HCT116 (cell line): ENCODE measurements around the gene DNHD1. TPM values are rescaled to one million over a fixed set of nuclear protein-coding genes. Genes with fewer than 3 reads are reported as not detected.

Experiments used
- ATAC-seq: fragments of 200-7000 bp; cut with Tn5 transposase; 2 replicates; pipeline ENCODE4 v1.9.1; 2020; ENCODE audit warnings: mild to moderate bottlenecking, moderate library complexity
- BruUV-seq: library from RNA; stranded (reverse); fragments of 400-500 nt; replicated peaks from 2 replicates; lab custom pipeline; 2021; lab: Mats Ljungman, UMichigan
- CTCF ChIA-PET: fragments of 300-600 bp; sonication (Branson Sonifier 250); formaldehyde crosslinking; loops from one replicate; lab custom pipeline; 2021; ENCODE audit warnings: antibody characterized with exemption; lab: Charles Lee
- POLR2A ChIA-PET: fragments of 300-600, 350-600 bp; sonication (Branson Sonifier 250); formaldehyde crosslinking; loops from one replicate; lab custom pipeline; 2021; ENCODE audit warnings: antibody characterized with exemption; lab: Charles Lee
- RAD21 ChIA-PET, 2 experiments: fragments of 300-600 bp; sonication (Branson Sonifier 250); formaldehyde crosslinking; loops; one replicate each; lab custom pipeline; 2023; ENCODE audit warnings: low total read pairs in 2 of 2; ENCODE audit not compliant: uncharacterized antibody in 2 of 2, unreplicated experiment in 2 of 2, low non-redundant PET in 1 of 2; lab: Charles Lee
- DNase-seq: peaks from one replicate; pipeline ENCODE4 v3.0.0-alpha.2; 2010; ENCODE audit warnings: low read depth, low spot score
- H2AFZ ChIP-seq: fragments of 200-600 bp; shearing (Covaris generic), sonication (generic); 2 replicates; pipeline ENCODE4 v1.6.1; 2017; ENCODE audit warnings: low read depth, mixed run types, mixed read lengths, antibody characterized with exemption, low read length; ENCODE audit not compliant: poor library complexity, severe bottlenecking
- H3K27ac ChIP-seq: 2 replicates; pipeline ENCODE4 v1.5.1; 2012; ENCODE audit warnings: low read depth, low read length
- H3K27me3 ChIP-seq: fragments of 200-600 bp; sonication (generic); 2 replicates; pipeline ENCODE4 v1.6.1; 2016; ENCODE audit warnings: mixed run types, low read length, mixed read lengths; ENCODE audit not compliant: insufficient read depth
- H3K36me3 ChIP-seq, 2 experiments: fragments of 200-500 bp in 1 of 2; fragments of 200-600 bp in 1 of 2; sonication (Bioruptor generic) in 1 of 2; sonication (generic) in 1 of 2; 2 replicates each; pipeline versions ENCODE4 v1.5.1 to v1.6.1; 2014 to 2016; ENCODE audit warnings: low read length in 2 of 2, inconsistent platforms in 1 of 2, mixed read lengths in 1 of 2, mixed run types in 1 of 2; ENCODE audit not compliant: insufficient read depth in 2 of 2, control insufficient read depth in 1 of 2
- H3K4me1 ChIP-seq, 2 experiments: fragments of 200-600 bp in 1 of 2; sonication (generic) in 1 of 2; 2 replicates each; pipeline versions ENCODE4 v1.5.1 to v1.6.1; 2012 to 2017; ENCODE audit warnings: low read length in 2 of 2, inconsistent platforms in 1 of 2, mild to moderate bottlenecking in 1 of 2, mixed read lengths in 1 of 2, mixed run types in 1 of 2, moderate library complexity in 1 of 2; ENCODE audit not compliant: insufficient read depth in 2 of 2, control insufficient read depth in 1 of 2
- H3K4me2 ChIP-seq: fragments of 200-600 bp; sonication (generic); 2 replicates; pipeline ENCODE4 v1.6.1; 2017; ENCODE audit warnings: mixed run types, low read length, mixed read lengths
- H3K4me3 ChIP-seq, 2 experiments: fragments of 200-600 bp in 1 of 2; sonication (generic) in 1 of 2; replicated peaks in 1 of 2; 2 replicates each; pipeline ENCODE4 v1.5.1; 2011 to 2016; ENCODE audit warnings: low read length in 2 of 2, control low read depth in 1 of 2, low read depth in 1 of 2, mild to moderate bottlenecking in 1 of 2, mixed read lengths in 1 of 2, mixed run types in 1 of 2
- H3K79me2 ChIP-seq: fragments of 200-600 bp; sonication (generic); 2 replicates; pipeline ENCODE4 v1.6.1; 2017; ENCODE audit warnings: mild to moderate bottlenecking, mixed run types, low read length, moderate library complexity, mixed read lengths; ENCODE audit not compliant: insufficient read depth
- H3K9ac ChIP-seq: fragments of 200-600 bp; sonication (generic); 2 replicates; pipeline ENCODE4 v1.6.1; 2016; ENCODE audit warnings: low read length, mixed read lengths
- H3K9me2 ChIP-seq: fragments of 200-600 bp; sonication (generic), shearing (Covaris generic); 2 replicates; pipeline ENCODE4 v1.6.1; 2017; ENCODE audit warnings: mixed run types, mild to moderate bottlenecking, moderate library complexity; ENCODE audit not compliant: insufficient read depth
- H3K9me3 ChIP-seq, 2 experiments: fragments of 200-500 bp in 1 of 2; fragments of 200-600 bp in 1 of 2; sonication (Bioruptor generic) in 1 of 2; sonication (generic) in 1 of 2; 2 replicates each; pipeline ENCODE4 v1.6.1; 2014 to 2017; ENCODE audit warnings: low read length in 2 of 2, mixed read lengths in 2 of 2, inconsistent platforms in 1 of 2, low read depth in 1 of 2, mild to moderate bottlenecking in 1 of 2, mixed run types in 1 of 2, moderate library complexity in 1 of 2; ENCODE audit not compliant: control insufficient read depth in 1 of 2, insufficient read depth in 1 of 2
- H4K20me1 ChIP-seq: fragments of 200-600 bp; sonication (generic), shearing (Covaris generic); 2 replicates; pipeline ENCODE4 v1.6.1; 2017; ENCODE audit warnings: mixed run types, mild to moderate bottlenecking, moderate library complexity; ENCODE audit not compliant: insufficient read depth
- ATF3 ChIP-seq: IDR thresholded peaks from 2 replicates; pipeline ENCODE4 v1.6.1; 2012
- EZH2phosphoT487 ChIP-seq: fragments of 200-600 bp; IDR thresholded peaks from 2 replicates; pipeline ENCODE4 v1.6.1; 2018; ENCODE audit warnings: antibody characterized with exemption, borderline replicate concordance
- FOSL1 ChIP-seq: IDR thresholded peaks from 2 replicates; pipeline ENCODE4 v1.6.1; 2012; ENCODE audit warnings: low read depth
- POLR2A ChIP-seq: IDR thresholded peaks from 2 replicates; pipeline ENCODE4 v1.7.0; 2011; ENCODE audit warnings: borderline replicate concordance; ENCODE audit not compliant: insufficient read depth, insufficient read length; ENCODE audit errors: extremely low read depth
- REST ChIP-seq: IDR thresholded peaks from 2 replicates; pipeline ENCODE4 v1.6.1; 2012; ENCODE audit warnings: low read depth
- SRF ChIP-seq: IDR thresholded peaks from 2 replicates; pipeline ENCODE4 v1.6.1; 2012; ENCODE audit warnings: low read depth
- TCF7L2 ChIP-seq: IDR thresholded peaks from 2 replicates; pipeline ENCODE4 v1.7.0; 2011; ENCODE audit warnings: borderline replicate concordance, inconsistent platforms; ENCODE audit not compliant: insufficient read depth, insufficient read length; ENCODE audit errors: extremely low read depth
- ZBTB33 ChIP-seq: IDR thresholded peaks from 2 replicates; pipeline ENCODE4 v1.6.1; 2011; ENCODE audit warnings: mild to moderate bottlenecking, low read length, moderate library complexity; ENCODE audit not compliant: insufficient replicate concordance; ENCODE audit errors: extremely low read depth
- ZFX ChIP-seq: fragments of 450-650 bp; IDR thresholded peaks from 2 replicates; pipeline ENCODE4 v1.6.1; 2017
- intact Hi-C: fragments of 100-400 bp; cut with micrococcal nuclease; formaldehyde crosslinking; loops from 2 replicates; pipeline ENCODE4 v1.10.0; 2022
- total RNA-seq: library from RNA; stranded (reverse); gene quantifications from one replicate; pipeline ENCODE4 v1.2.1, GENCODE V29; 2021; ENCODE audit not compliant: unreplicated experiment
- TF ChIP-seq, protein P1 (sequence below), 3 experiments: fragments of 200-600 bp in 1 of 3; sonication (generic) in 1 of 3; IDR thresholded peaks in 2 of 3; conservative IDR thresholded peaks in 1 of 3; 2 replicates each; pipeline ENCODE4 v1.5.1; 2012 to 2017; ENCODE audit warnings: low read depth in 2 of 3, low read length in 2 of 3, antibody characterized with exemption in 1 of 3, borderline replicate concordance in 1 of 3, control low read depth in 1 of 3, mild to moderate bottlenecking in 1 of 3, mixed read lengths in 1 of 3, mixed run types in 1 of 3, moderate library complexity in 1 of 3; ENCODE audit not compliant: insufficient read depth in 1 of 3
- TF ChIP-seq, protein P2 (sequence below): IDR thresholded peaks from 2 replicates; pipeline ENCODE4 v1.6.1; 2012

DNHD1 gene
- total RNA-seq, 1 experiment from 2014 or later, result 8.0 TPM

DNA sequence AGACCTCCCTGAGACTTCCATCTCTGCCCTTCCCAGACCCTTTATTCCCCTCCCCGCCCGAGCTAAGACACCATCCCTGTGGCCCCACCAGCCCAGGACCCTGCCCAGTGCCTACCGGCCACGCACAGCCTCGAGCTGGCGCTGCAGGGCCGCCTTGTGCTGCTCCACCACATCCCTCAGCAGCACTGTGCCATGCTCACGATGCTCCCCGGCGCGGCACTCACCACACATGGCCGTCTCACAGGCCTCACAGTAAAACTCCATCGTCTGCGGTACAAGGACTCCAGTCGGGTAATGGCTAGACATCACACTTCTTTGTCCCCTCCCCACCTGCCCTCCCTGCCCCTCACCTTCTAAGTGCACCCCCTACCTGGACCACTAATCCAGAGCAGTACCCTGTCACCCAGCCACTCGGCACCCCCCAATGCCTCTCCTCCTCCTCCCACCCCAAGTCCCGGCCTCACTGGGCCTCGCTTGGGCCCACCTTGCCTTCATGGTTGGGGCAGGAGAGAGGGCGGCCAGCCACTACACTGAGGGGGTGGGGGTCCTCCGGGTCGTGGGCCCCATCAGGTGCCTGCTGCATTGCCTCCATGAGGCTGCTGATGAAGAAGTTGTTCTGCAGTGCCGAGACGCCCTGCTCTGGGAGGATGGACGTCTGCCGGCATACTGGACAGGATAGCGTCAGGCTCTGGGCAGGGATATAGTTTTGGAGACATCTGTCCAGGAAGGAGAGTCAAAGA is 39.3 kb upstream of the DNHD1 start:
- no peak overlapping the region for H3K4me2 ChIP-seq
- no peaks in the 10 kb centered on the region for H3K9me2 ChIP-seq
- no peak overlapping the region for H3K4me3 ChIP-seq
- intact Hi-C loops, result no loop called here
- H3K36me3 ChIP-seq, result peaks cover 0 to 2% of the 10 kb centered on the region in 2 experiments; a peak in 1 of 4 replicates
- BruUV-seq, result no TSS peak
- H3K27ac ChIP-seq, result no peak overlapping the region
- H2AFZ ChIP-seq, result no peak overlapping the region
- H4K20me1 ChIP-seq, result no peaks in the 10 kb centered on the region
- TF ChIP-seq REST (no peak), ATF3 (no peak), ZFX (no peak), POLR2A (no peak), FOSL1 (no peak), ZBTB33 (no peak), SRF (no peak), TCF7L2 (no peak), EZH2phosphoT487 (no peak)
- TF ChIP-seq, protein P1, sequence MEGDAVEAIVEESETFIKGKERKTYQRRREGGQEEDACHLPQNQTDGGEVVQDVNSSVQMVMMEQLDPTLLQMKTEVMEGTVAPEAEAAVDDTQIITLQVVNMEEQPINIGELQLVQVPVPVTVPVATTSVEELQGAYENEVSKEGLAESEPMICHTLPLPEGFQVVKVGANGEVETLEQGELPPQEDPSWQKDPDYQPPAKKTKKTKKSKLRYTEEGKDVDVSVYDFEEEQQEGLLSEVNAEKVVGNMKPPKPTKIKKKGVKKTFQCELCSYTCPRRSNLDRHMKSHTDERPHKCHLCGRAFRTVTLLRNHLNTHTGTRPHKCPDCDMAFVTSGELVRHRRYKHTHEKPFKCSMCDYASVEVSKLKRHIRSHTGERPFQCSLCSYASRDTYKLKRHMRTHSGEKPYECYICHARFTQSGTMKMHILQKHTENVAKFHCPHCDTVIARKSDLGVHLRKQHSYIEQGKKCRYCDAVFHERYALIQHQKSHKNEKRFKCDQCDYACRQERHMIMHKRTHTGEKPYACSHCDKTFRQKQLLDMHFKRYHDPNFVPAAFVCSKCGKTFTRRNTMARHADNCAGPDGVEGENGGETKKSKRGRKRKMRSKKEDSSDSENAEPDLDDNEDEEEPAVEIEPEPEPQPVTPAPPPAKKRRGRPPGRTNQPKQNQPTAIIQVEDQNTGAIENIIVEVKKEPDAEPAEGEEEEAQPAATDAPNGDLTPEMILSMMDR (IDR thresholded peaks at IDR 0.05 in 2 of 3, conservative IDR thresholded peaks at IDR 0.05 in 1 of 3; ENCODE audit: borderline replicate concordance in 1 of 3, insufficient read depth in 1 of 3, low read depth in 2 of 3, low read length in 2 of 3), result no peak
- TF ChIP-seq, protein P2, sequence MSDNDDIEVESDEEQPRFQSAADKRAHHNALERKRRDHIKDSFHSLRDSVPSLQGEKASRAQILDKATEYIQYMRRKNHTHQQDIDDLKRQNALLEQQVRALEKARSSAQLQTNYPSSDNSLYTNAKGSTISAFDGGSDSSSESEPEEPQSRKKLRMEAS, result no peak
- TF ChIP-seq, all 23 proteins: peak for 0
- Histone ChIP-seq H3K79me2 (no peaks in the 10 kb centered on the region), H3K4me1 (no peaks in the 10 kb centered on the region), H3K9me3 (no peaks in the 10 kb centered on the region), H3K9ac (no peak overlapping the region), H3K27me3 (no peaks in the 10 kb centered on the region)
- ATAC-seq, result no peak
- CTCF ChIA-PET, result no interaction called here
- no peak for DNase-seq
- POLR2A ChIA-PET, result no interaction called here
- RAD21 ChIA-PET, result no interaction called here
